ENCODE data around the gene DDHD1. TPM values are rescaled to one million over a fixed set of nuclear protein-coding genes. Genes with fewer than 3 reads are reported as not detected.

The DDHD1 gene
- total RNA-seq, 4 donors from 2014 or later, result 1.4 to 14.3 (median 5.8) TPM

- H3K36me3 ChIP-seq, result no peaks in the 10 kb centered on the region
- DNase-seq, result no peak
- intact Hi-C loops (cut with DNase I), result no loop called here
- no peak overlapping the region for H3K4me3 ChIP-seq
- H3K9me3 ChIP-seq, result no peaks in the 10 kb centered on the region
- no peak for TF ChIP-seq POLR2A (IDR thresholded peaks at IDR 0.05)
- no peak for TF ChIP-seq CTCF (IDR thresholded peaks at IDR 0.05)
- no peaks in the 10 kb centered on the region for H3K4me1 ChIP-seq
- H3K27ac ChIP-seq, result no peak overlapping the region
- no peaks in the 10 kb centered on the region for H3K27me3 ChIP-seq
These were observed 136.2 kb downstream of the DDHD1 start for GRCh38 chr14:53016919-53017318.

DNA sequence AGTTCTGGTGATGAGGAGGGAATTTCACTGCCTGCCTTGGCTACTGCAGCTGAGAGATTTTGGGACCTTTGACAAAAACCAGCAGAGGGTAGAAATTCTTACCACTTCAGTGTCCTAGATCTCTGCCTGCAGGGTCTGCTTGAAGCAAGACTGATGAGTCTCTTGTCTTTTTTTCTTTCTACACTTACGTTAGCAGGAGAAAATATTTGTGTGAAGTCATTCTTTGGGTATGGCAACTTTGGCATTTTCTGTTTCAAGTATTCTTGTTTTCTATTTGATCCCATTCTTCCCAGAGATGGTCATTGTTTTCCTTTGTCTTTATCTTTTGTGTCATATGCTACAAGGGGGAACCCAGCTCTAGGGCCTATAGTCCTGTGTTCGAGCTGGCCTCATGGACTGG is 136.6 kb downstream of the DDHD1 start:
- 52 to 96% methylated on average over 2 of the region's 2 CpGs for WGBS, 2 donors
- Histone ChIP-seq H3K27me3 (no peaks in the 10 kb centered on the region), H3K36me3 (no peaks in the 10 kb centered on the region), H3K4me3 (no peak overlapping the region), H3K9me3 (no peaks in the 10 kb centered on the region), H3K4me1 (peaks cover 0 to 2% (median 0%) of the 10 kb centered on the region in 3 donors), H3K27ac (no peak overlapping the region)
- intact Hi-C loops (cut with DNase I), result no loop called here
- TF ChIP-seq CTCF (IDR thresholded peaks at IDR 0.05) (no peak), POLR2A (IDR thresholded peaks at IDR 0.05) (no peak)
- DNase-seq, result no peak

DNA sequence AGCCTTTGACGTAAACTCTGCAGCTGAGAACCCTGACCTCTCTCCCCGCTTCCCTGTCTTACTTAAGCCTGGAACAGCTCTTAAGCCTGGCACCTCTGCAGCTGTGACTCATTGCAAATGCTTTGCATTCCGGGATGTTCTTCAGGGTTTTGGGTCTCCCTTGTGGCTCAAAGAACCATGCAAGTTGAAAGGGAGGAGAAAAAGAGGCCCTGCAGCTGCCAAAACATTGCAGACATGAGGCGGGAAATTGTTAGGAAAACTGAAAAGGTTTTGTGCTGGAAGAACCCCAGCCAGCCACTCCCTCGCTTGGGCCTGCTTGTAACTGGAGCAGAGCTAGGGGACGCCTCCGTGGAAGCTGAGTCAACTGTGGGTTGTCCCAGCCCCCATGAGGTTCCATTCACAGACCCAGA is 142.1 kb downstream of the DDHD1 start:
- WGBS, 2 donors, result 16 to 34% methylated on average over 3 to 6 of the region's 7 CpGs
- H3K27ac ChIP-seq, result peak overlapping the region in 3 of 4 donors; percentile 50 to 79 (median 63)

GRCh38 chr14:53010193-53011040 is 142.7 kb downstream of the DDHD1 start:
- H3K4me1 ChIP-seq, result peaks cover 4 to 14% (median 5%) of the 10 kb centered on the region in 3 donors
- H3K27me3 ChIP-seq, result no peaks in the 10 kb centered on the region
- H3K27ac ChIP-seq, result peak overlapping the region in 3 of 4 donors; percentile 50 to 70 (median 57)
- H3K36me3 ChIP-seq, result no peaks in the 10 kb centered on the region
- TF ChIP-seq CTCF (IDR thresholded peaks at IDR 0.05) (no peak), POLR2A (IDR thresholded peaks at IDR 0.05) (no peak)
- intact Hi-C loops (cut with DNase I), result no loop called here
- H3K9me3 ChIP-seq, result no peaks in the 10 kb centered on the region
- 56 to 63% methylated on average over 3 of the region's 3 CpGs for WGBS, 2 donors
- DNase-seq, result no peak
- H3K4me3 ChIP-seq, result no peak overlapping the region

More for the DNA sequence above, 142.1 kb downstream of the DDHD1 start:
- Histone ChIP-seq H3K9me3 (no peaks in the 10 kb centered on the region), H3K27me3 (no peaks in the 10 kb centered on the region), H3K4me3 (no peak overlapping the region), H3K4me1 (peaks cover 4 to 14% (median 5%) of the 10 kb centered on the region in 3 donors), H3K36me3 (no peaks in the 10 kb centered on the region)
- TF ChIP-seq CTCF (IDR thresholded peaks at IDR 0.05) (no peak), POLR2A (IDR thresholded peaks at IDR 0.05) (no peak)
- intact Hi-C loops (cut with DNase I), result no loop called here
- DNase-seq, result no peak

DNA sequence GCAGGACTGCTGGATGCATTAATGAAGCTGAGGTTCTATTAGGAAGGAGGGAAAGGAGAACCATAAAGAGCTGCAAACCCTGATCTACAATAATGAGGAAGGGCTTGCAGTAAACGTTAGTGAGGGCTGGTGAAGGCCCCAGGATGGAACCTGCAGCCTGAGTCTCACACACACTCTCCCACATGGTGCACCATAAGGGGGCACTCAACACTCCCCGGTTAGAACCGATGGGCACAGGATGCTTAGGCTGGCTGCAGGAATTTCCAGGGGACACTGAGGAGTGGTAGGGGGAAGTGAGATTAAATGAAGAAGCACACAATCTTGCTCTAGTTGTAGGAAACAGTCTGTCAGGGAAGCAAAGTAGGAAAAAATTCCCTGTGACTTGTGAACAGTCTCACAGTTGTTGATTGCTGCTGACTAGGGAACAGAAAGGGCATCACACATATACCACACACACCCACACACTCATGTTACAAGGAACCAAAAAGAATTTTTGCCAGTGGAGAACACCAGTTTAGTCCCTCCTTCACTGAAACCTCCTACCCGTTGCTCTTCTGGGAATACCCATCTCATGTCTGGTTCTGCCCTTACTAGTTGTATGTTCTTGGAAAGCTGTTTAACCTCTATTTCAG is 146.1 kb downstream of the DDHD1 start:
- H3K4me3 ChIP-seq, result no peak overlapping the region
- H3K27ac ChIP-seq, result no peak overlapping the region
- DNase-seq, result no peak
- no peaks in the 10 kb centered on the region for H3K9me3 ChIP-seq
- no peaks in the 10 kb centered on the region for H3K36me3 ChIP-seq
- TF ChIP-seq CTCF (IDR thresholded peaks at IDR 0.05), result no peak
- no peaks in the 10 kb centered on the region for H3K27me3 ChIP-seq
- 63 to 75% methylated on average over 4 of the region's 4 CpGs for WGBS, 2 donors
- H3K4me1 ChIP-seq, result peaks cover 4 to 14% (median 5%) of the 10 kb centered on the region in 3 donors
- intact Hi-C loops (cut with DNase I), result no loop called here

All from esophagus squamous epithelium (tissue), 5 donors.